H9 (cell line): ENCODE results near the gene RPGRIP1L. TPM values are rescaled to one million over a fixed set of nuclear protein-coding genes. Genes with fewer than 3 reads are reported as not detected.
A peak's percentile ranks its signal among the peaks of the same experiment; 100 is the strongest.

ENCODE experiments used
- DNase-seq: peaks from one replicate; pipeline ENCODE4 v3.0.0-alpha.2; 2017
- H2AFZ ChIP-seq: one replicate; pipeline ENCODE4 v1.6.1; 2013; ENCODE audit warnings: mild to moderate bottlenecking, low read length, control low read depth, moderate library complexity
- H2AK5ac ChIP-seq: 2 replicates; pipeline ENCODE4 v1.6.1; 2013; ENCODE audit warnings: low read length, control low read depth, mixed read lengths; ENCODE audit not compliant: insufficient read length
- H2BK120ac ChIP-seq: one replicate; pipeline ENCODE4 v1.6.1; 2013; ENCODE audit warnings: low read depth, mild to moderate bottlenecking, low read length, control low read depth, inconsistent platforms; ENCODE audit not compliant: poor library complexity, severe bottlenecking
- H2BK12ac ChIP-seq: 2 replicates; pipeline ENCODE4 v1.6.1; 2013; ENCODE audit warnings: low read length, control low read depth, mixed read lengths, low read depth; ENCODE audit not compliant: insufficient read length
- H2BK15ac ChIP-seq: 2 replicates; pipeline ENCODE4 v1.6.1; 2013; ENCODE audit warnings: low read depth, low read length, control low read depth
- H2BK20ac ChIP-seq: one replicate; pipeline ENCODE4 v1.6.1; 2013; ENCODE audit warnings: low read depth, mild to moderate bottlenecking, low read length, control low read depth, inconsistent platforms; ENCODE audit not compliant: poor library complexity, severe bottlenecking
- H2BK5ac ChIP-seq: 2 replicates; pipeline ENCODE4 v1.6.1; 2013; ENCODE audit warnings: low read length, control low read depth, mixed read lengths; ENCODE audit not compliant: insufficient read length
- H3K14ac ChIP-seq: 2 replicates; pipeline ENCODE4 v1.6.1; 2013; ENCODE audit warnings: low read length, control low read depth; ENCODE audit not compliant: insufficient read depth
- H3K18ac ChIP-seq: 2 replicates; pipeline ENCODE4 v1.6.1; 2013; ENCODE audit warnings: low read depth, mild to moderate bottlenecking, mixed read lengths, low read length, control low read depth; ENCODE audit not compliant: insufficient read length
- H3K23ac ChIP-seq: 2 replicates; pipeline ENCODE4 v1.6.1; 2013; ENCODE audit warnings: low read length, control low read depth, mixed read lengths, low read depth; ENCODE audit not compliant: insufficient read length
- H3K23me2 ChIP-seq: 2 replicates; pipeline ENCODE4 v1.6.1; 2013; ENCODE audit warnings: low read depth, mild to moderate bottlenecking, mixed read lengths, low read length, control low read depth; ENCODE audit not compliant: insufficient read length, poor library complexity, severe bottlenecking
- H3K27ac ChIP-seq: 2 replicates; pipeline ENCODE4 v1.5.1; 2013; ENCODE audit warnings: low read length, control low read depth, mixed read lengths, low read depth; ENCODE audit not compliant: insufficient read length
- H3K27me3 ChIP-seq: 2 replicates; pipeline ENCODE4 v1.6.1; 2013; ENCODE audit warnings: low read length, control low read depth, inconsistent platforms; ENCODE audit not compliant: insufficient read depth
- H3K4ac ChIP-seq: 2 replicates; pipeline ENCODE4 v1.6.1; 2013; ENCODE audit warnings: low read depth, mild to moderate bottlenecking, control low read depth, inconsistent platforms, low read length, moderate library complexity
- H3K4me1 ChIP-seq: 2 replicates; pipeline ENCODE4 v1.6.1; 2013; ENCODE audit warnings: low read length, control low read depth, inconsistent platforms; ENCODE audit not compliant: insufficient read depth
- H3K4me2 ChIP-seq: 2 replicates; pipeline ENCODE4 v1.6.1; 2013; ENCODE audit warnings: low read length, control low read depth, mixed read lengths; ENCODE audit not compliant: insufficient read length, insufficient read depth
- H3K56ac ChIP-seq: 2 replicates; pipeline ENCODE4 v1.6.1; 2013; ENCODE audit warnings: low read depth, mild to moderate bottlenecking, mixed read lengths, low read length, control low read depth; ENCODE audit not compliant: insufficient read length
- H3K79me1 ChIP-seq: 2 replicates; pipeline ENCODE4 v1.6.1; 2013; ENCODE audit warnings: low read depth, mild to moderate bottlenecking, moderate library complexity, low read length, control low read depth, inconsistent platforms; ENCODE audit not compliant: insufficient read depth, poor library complexity, severe bottlenecking
- H3K79me2 ChIP-seq: 2 replicates; pipeline ENCODE4 v1.6.1; 2013; ENCODE audit warnings: low read length, control low read depth, inconsistent platforms; ENCODE audit not compliant: insufficient read depth
- H3K9ac ChIP-seq: 2 replicates; pipeline ENCODE4 v1.6.1; 2013; ENCODE audit warnings: low read length, control low read depth, mixed read lengths; ENCODE audit not compliant: insufficient read length; ENCODE audit errors: extremely low read depth
- H3K9me3 ChIP-seq: one replicate; pipeline ENCODE4 v1.6.1; 2013; ENCODE audit warnings: low read depth, low read length, inconsistent platforms; ENCODE audit not compliant: control insufficient read depth
- H3T11ph ChIP-seq: one replicate; pipeline ENCODE4 v1.6.1; 2013; ENCODE audit warnings: mild to moderate bottlenecking, low read length, control low read depth, inconsistent platforms
- H4K20me1 ChIP-seq: one replicate; pipeline ENCODE4 v1.6.1; 2013; ENCODE audit not compliant: control insufficient read depth, insufficient read length, insufficient read depth
- H4K5ac ChIP-seq: 2 replicates; pipeline ENCODE4 v1.6.1; 2013; ENCODE audit warnings: low read depth, mild to moderate bottlenecking, mixed read lengths, low read length, control low read depth; ENCODE audit not compliant: insufficient read length
- H4K8ac ChIP-seq: replicated peaks from 2 replicates; pipeline ENCODE4 v1.6.1; 2013; ENCODE audit warnings: low read length, control low read depth, mixed read lengths, low read depth; ENCODE audit not compliant: insufficient read length
- H4K91ac ChIP-seq: 2 replicates; pipeline ENCODE4 v1.6.1; 2013; ENCODE audit warnings: low read depth, mild to moderate bottlenecking, moderate library complexity, mixed read lengths, low read length, control low read depth; ENCODE audit not compliant: insufficient read length
- H3K27ac Mint-ChIP-seq, 3 experiments: 2 replicates in 2 of 3; 3 replicates in 1 of 3; pipeline ENCODE4 v1.8.0; 2020 to 2021; ENCODE audit warnings: mixed read lengths in 3 of 3, mild to moderate bottlenecking in 1 of 3, moderate library complexity in 1 of 3
- H3K27me3 Mint-ChIP-seq: 2 replicates; pipeline ENCODE4 v1.8.0; 2021; ENCODE audit warnings: low read depth, mild to moderate bottlenecking, moderate library complexity, mixed read lengths
- H3K36me3 Mint-ChIP-seq, 3 experiments: 2 replicates in 2 of 3; 3 replicates in 1 of 3; pipeline ENCODE4 v1.8.0; 2020 to 2021; ENCODE audit warnings: low read depth in 3 of 3, mixed read lengths in 3 of 3; ENCODE audit not compliant: insufficient read depth in 1 of 3
- H3K4me1 Mint-ChIP-seq, 2 experiments: 2 replicates each; pipeline ENCODE4 v1.8.0; 2020; ENCODE audit warnings: mixed read lengths in 2 of 2
- H3K4me3 Mint-ChIP-seq, 2 experiments: 2 replicates in 1 of 2; 3 replicates in 1 of 2; pipeline ENCODE4 v1.8.0; 2020 to 2021; ENCODE audit warnings: mild to moderate bottlenecking in 2 of 2, mixed read lengths in 2 of 2, moderate library complexity in 1 of 2
- H3K9me3 Mint-ChIP-seq, 2 experiments: 2 replicates in 1 of 2; 3 replicates in 1 of 2; pipeline ENCODE4 v1.8.0; 2020; ENCODE audit warnings: mild to moderate bottlenecking in 2 of 2, mixed read lengths in 2 of 2, moderate library complexity in 1 of 2
- CTCF ChIP-seq: fragments of 200-600 bp; sonication (generic); conservative IDR thresholded peaks from 3 replicates; pipeline ENCODE4 v1.8.0; 2021; ENCODE audit warnings: antibody characterized with exemption, mild to moderate bottlenecking
- WGBS: extraction: QIAGEN DNeasy Blood & Tissue Kit; methylation state at CpG from one replicate; pipeline ENCODE4 v1.1.7; 2013; ENCODE audit warnings: missing lambda C conversion rate, low lambda C conversion rate, mixed read lengths; ENCODE audit not compliant: insufficient read length; ENCODE audit errors: extremely low coverage; 5-methylcytosine and 5-hydroxymethylcytosine counted together
- total RNA-seq: library from RNA; stranded (reverse); gene quantifications from 2 replicates; pipeline ENCODE4 v1.2.1, GENCODE V29; 2021

RPGRIP1L gene
- total RNA-seq, 1 experiment from 2014 or later = 11.7 TPM

- no peak overlapping the region for H3K9ac ChIP-seq
- H3K4me1 ChIP-seq = no peaks in the 10 kb centered on the region
- no peak overlapping the region for H2AK5ac ChIP-seq
- no peak overlapping the region for H3K23ac ChIP-seq
- no peak overlapping the region for H4K91ac ChIP-seq
- TF ChIP-seq CTCF = peak; percentile 83
- peaks cover 6% of the 10 kb centered on the region; the same call in 1 of the 2 replicates for H3K27me3 ChIP-seq
- Mint-ChIP-seq H3K4me3 (no peak overlapping the region; a peak in 1 of 5 replicates), H3K27ac (peak overlapping the region in 1 of 3 experiments; percentile 26; a peak in 1 of 7 replicates), H3K4me1 (peaks cover 25 to 26% of the 10 kb centered on the region in 2 experiments), H3K27me3 (peaks cover 30% of the 10 kb centered on the region), H3K36me3 (no peaks in the 10 kb centered on the region; a peak in 2 of 7 replicates), H3K9me3 (no peaks in the 10 kb centered on the region; a peak in 1 of 5 replicates)
- H2BK12ac ChIP-seq = no peak overlapping the region
- no peaks in the 10 kb centered on the region for H3K79me1 ChIP-seq
- no peak overlapping the region for H4K5ac ChIP-seq
- H3K56ac ChIP-seq = no peak overlapping the region
- no peaks in the 10 kb centered on the region for H3K23me2 ChIP-seq
- H2BK5ac ChIP-seq = no peak overlapping the region
- no peak overlapping the region for H4K8ac ChIP-seq
- H3K18ac ChIP-seq = no peak overlapping the region
- no peak overlapping the region for H3K14ac ChIP-seq
- no peaks in the 10 kb centered on the region for H3K79me2 ChIP-seq
- peak; percentile 64 for DNase-seq
- no peak overlapping the region for H3K4ac ChIP-seq
- H3K4me2 ChIP-seq = no peak overlapping the region
- no CpG with 5 or more reads among the region's 18 CpGs for WGBS
- no peak overlapping the region for H2AFZ ChIP-seq
- no peak overlapping the region for H2BK20ac ChIP-seq
- no peak overlapping the region for H3K27ac ChIP-seq
- H3K9me3 ChIP-seq = no peaks in the 10 kb centered on the region
- no peaks in the 10 kb centered on the region for H4K20me1 ChIP-seq
- no peak overlapping the region for H3T11ph ChIP-seq
- no peak overlapping the region for H2BK120ac ChIP-seq
- no peak overlapping the region for H2BK15ac ChIP-seq
Measured at GRCh38 chr16:53549970-53550690, 153.5 kb downstream of the RPGRIP1L start.

Other genes with a start within 250 kb of the RPGRIP1L start
- 23.9 and 26.2 TPM in 2 replicates for gene AKTIP, start 200.7 kb downstream of the RPGRIP1L start, total RNA-seq
- gene FTO, start 297 bp upstream of the RPGRIP1L start, total RNA-seq = 67.9 and 69.0 TPM in 2 replicates